K562 (cell line): ENCODE results near the gene ZNF787. TPM values are rescaled to one million over a fixed set of nuclear protein-coding genes. Genes with fewer than 3 reads are reported as not detected.

Source experiments
- ATAC-seq: fragments of 200-7000 bp; cut with Tn5 transposase; 3 replicates; pipeline ENCODE4 v1.9.1; 2020; ENCODE audit warnings: moderate library complexity
- BruUV-seq: library from RNA; stranded (reverse); fragments of 400-500 nt; replicated peaks from 2 replicates; lab custom pipeline; 2021; lab: Mats Ljungman, UMichigan
- CTCF ChIA-PET: fragments of 300-600 bp; formaldehyde crosslinking; extraction: SDS; loops from one replicate; lab custom pipeline; 2021; ENCODE audit warnings: low intra/inter-chr PET ratio; lab: Yijun Ruan, JAX
- POLR2A ChIA-PET: fragments of 300-600, 350-650 bp; sonication (Branson Sonifier 250); formaldehyde crosslinking; extraction: SDS; loops from one replicate; lab custom pipeline; 2021; ENCODE audit warnings: antibody characterized with exemption, inconsistent platforms; lab: Yijun Ruan, JAX
- DNase-seq, 4 experiments: peaks; one replicate each; pipeline versions ENCODE4 v3.0.0 to v3.0.0-alpha.2; 2011 to 2018; ENCODE audit warnings: low spot score in 3 of 4, mixed read lengths in 3 of 4; ENCODE audit errors: extremely low read depth in 1 of 4
- FAIRE-seq: peaks from 2 replicates; lab custom pipeline; 2011; peaks lifted over from hg19 to GRCh38; lab: Jason Lieb, UNC
- H2AFZ ChIP-seq: 2 replicates; pipeline ENCODE4 v1.6.0; 2011; ENCODE audit warnings: low read depth, low read length, control low read depth, inconsistent platforms
- H3K27ac ChIP-seq: fragments of 200-600 bp; 3 replicates; pipeline ENCODE4 v1.8.0; 2011; ENCODE audit warnings: low read depth, mild to moderate bottlenecking, control low read depth, inconsistent platforms, low read length, moderate library complexity, mixed read lengths; ENCODE audit errors: extremely low read depth
- H3K27me3 ChIP-seq, 2 experiments: fragments of 300-600 bp in 1 of 2; 2 replicates in 1 of 2; 3 replicates in 1 of 2; pipeline versions ENCODE4 v1.6.0 to v1.8.0; 2011; ENCODE audit warnings: inconsistent platforms in 2 of 2, low read length in 2 of 2, mild to moderate bottlenecking in 1 of 2, mixed read lengths in 1 of 2, moderate library complexity in 1 of 2; ENCODE audit not compliant: control insufficient read depth in 2 of 2, insufficient read depth in 2 of 2
- H3K36me3 ChIP-seq: fragments of 300-600 bp; 3 replicates; pipeline ENCODE4 v1.8.0; 2011; ENCODE audit warnings: mild to moderate bottlenecking, low read length, inconsistent platforms; ENCODE audit not compliant: control insufficient read depth, insufficient read depth
- H3K4me1 ChIP-seq, 2 experiments: fragments of 200-600 bp in 1 of 2; replicated peaks in 1 of 2; 2 replicates in 1 of 2; 3 replicates in 1 of 2; pipeline versions ENCODE4 v1.5.1 to v1.8.0; 2011; ENCODE audit warnings: inconsistent platforms in 2 of 2, low read length in 2 of 2, mild to moderate bottlenecking in 1 of 2, mixed read lengths in 1 of 2, moderate library complexity in 1 of 2; ENCODE audit not compliant: control insufficient read depth in 2 of 2, insufficient read depth in 2 of 2
- H3K4me2 ChIP-seq: 2 replicates; pipeline ENCODE4 v1.6.1; 2011; ENCODE audit warnings: low read length, control low read depth, inconsistent platforms, mixed read lengths; ENCODE audit not compliant: insufficient read depth
- H3K4me3 ChIP-seq: fragments of 200-600 bp; sonication (generic), shearing (Covaris generic); 2 replicates; pipeline ENCODE4 v1.5.1; 2016; ENCODE audit warnings: control low read depth, inconsistent platforms
- H3K79me2 ChIP-seq: fragments of 200-600 bp; 3 replicates; pipeline ENCODE4 v1.8.0; 2011; ENCODE audit warnings: low read length, inconsistent platforms; ENCODE audit not compliant: control insufficient read depth, insufficient read depth
- H3K9ac ChIP-seq, 2 experiments: 2 replicates each; pipeline versions ENCODE4 v1.6.0 to v1.6.1; 2011; ENCODE audit warnings: low read depth in 2 of 2, low read length in 2 of 2, control low read depth in 1 of 2, inconsistent platforms in 1 of 2, mild to moderate bottlenecking in 1 of 2, mixed read lengths in 1 of 2; ENCODE audit not compliant: insufficient read depth in 1 of 2
- H3K9me1 ChIP-seq: one replicate; pipeline ENCODE4 v1.6.0; 2011; ENCODE audit warnings: inconsistent platforms, mild to moderate bottlenecking, low read length, moderate library complexity; ENCODE audit not compliant: control insufficient read depth, insufficient read depth
- H3K9me3 ChIP-seq: replicated peaks from 2 replicates; pipeline ENCODE4 v1.5.1; 2011; ENCODE audit warnings: low read depth, low read length, inconsistent platforms; ENCODE audit not compliant: control insufficient read depth, insufficient read depth
- H4K20me1 ChIP-seq: replicated peaks from 2 replicates; pipeline ENCODE4 v1.6.1; 2011; ENCODE audit warnings: low read length, inconsistent platforms, mixed read lengths; ENCODE audit not compliant: control insufficient read depth, insufficient read depth
- BHLHE40 ChIP-seq: IDR thresholded peaks from 2 replicates; pipeline ENCODE4 v1.6.1; 2011; ENCODE audit warnings: low read length, improper control_type of control experiment
- FOXA1 ChIP-seq: fragments of 450-650 bp; IDR thresholded peaks from 2 replicates; pipeline ENCODE4 v1.6.1; 2016; ENCODE audit warnings: mild to moderate bottlenecking, borderline replicate concordance
- FOXK2 ChIP-seq, 2 experiments: fragments of 450-650 bp; IDR thresholded peaks in 1 of 2; conservative IDR thresholded peaks in 1 of 2; 2 replicates each; pipeline ENCODE4 v1.6.1; 2016; ENCODE audit warnings: low read depth in 2 of 2, mild to moderate bottlenecking in 1 of 2
- PHF21A ChIP-seq: fragments of 450-650 bp; IDR thresholded peaks from 2 replicates; pipeline ENCODE4 v1.6.1; 2017; ENCODE audit warnings: low read depth, borderline replicate concordance
- RBM22 ChIP-seq: fragments of 200-400 bp; formaldehyde crosslinking; IDR thresholded peaks from 2 replicates; pipeline ENCODE4 v1.6.1; 2018; ENCODE audit warnings: low read length, low read depth; ENCODE audit not compliant: poor library complexity, severe bottlenecking
- TAF15 ChIP-seq: fragments of 200-400 bp; formaldehyde crosslinking; IDR thresholded peaks from 2 replicates; pipeline ENCODE4 v1.6.1; 2017; ENCODE audit warnings: mild to moderate bottlenecking, low read depth, low read length, moderate library complexity
- ZNF197 ChIP-seq: fragments of 200-800 bp; sonication (Bioruptor generic); IDR thresholded peaks from 2 replicates; pipeline ENCODE4 v1.6.1; 2016; ENCODE audit warnings: low read depth, missing genetic modification characterization, missing compliant biosample characterization
- ZNF3 ChIP-seq: fragments of 250-450 bp; sonication (Bioruptor Pico); IDR thresholded peaks from 2 replicates; pipeline ENCODE4 v1.5.0; 2021; ENCODE audit warnings: mild to moderate bottlenecking, moderate library complexity
- WGBS: fragments of 100-300 bp; shearing (Covaris generic); methylation state at CpG from one replicate; pipeline ENCODE4 v1.1.6; 2016; ENCODE audit warnings: low coverage, mixed read lengths; ENCODE audit not compliant: insufficient coverage; ENCODE audit errors: missing lambda C conversion rate; 5-methylcytosine and 5-hydroxymethylcytosine counted together
- in situ Hi-C: fragments of 300-500 bp; cut with MboI; formaldehyde crosslinking; loops from 4 replicates; pipeline ENCODE4 v1.15.0; 2018; ENCODE audit warnings: inconsistent platforms, mixed read lengths
- intact Hi-C: fragments of 100-400 bp; cut with micrococcal nuclease; formaldehyde crosslinking; loops from 2 replicates; pipeline ENCODE4 v1.14.2; 2022
- polyA plus RNA-seq, 8 experiments: library from polyadenylated mRNA; depleted of rRNA in 4 of 8; stranded (reverse) in 5 of 8; unstranded in 3 of 8; fragments of >200 nt; fragmentation: Nextera tagmentation in 2 of 8; fragmentation: Illumina TruSeq in 1 of 8; extraction: Ambion mirVana in 2 of 8; extraction: Trizol in 1 of 8; gene quantifications; 2 replicates each; pipeline versions ENCODE4 v1.2.1 to v1.2.3, GENCODE V29; 2011 to 2014; ENCODE audit warnings: inconsistent platforms in 1 of 8, missing spikeins in 1 of 8
- total RNA-seq, 7 experiments: library from RNA; depleted of rRNA in 6 of 7; stranded (reverse); fragments of >200 nt in 6 of 7; fragmentation: Illumina TruSeq in 2 of 7; extraction: Trizol in 2 of 7; gene quantifications; 2 replicates each; pipeline versions ENCODE4 v1.2.1 to v1.2.3, GENCODE V29; 2011 to 2021; ENCODE audit warnings: low replicate concordance in 1 of 7
- TF ChIP-seq, protein P1 (sequence below), 2 experiments: fragments of 450-650 bp; formaldehyde crosslinking in 1 of 2; IDR thresholded peaks; 2 replicates each; pipeline versions ENCODE4 v1.4.0 to v1.6.1; 2014 to 2020; ENCODE audit warnings: mild to moderate bottlenecking in 2 of 2, borderline replicate concordance in 1 of 2, low read depth in 1 of 2
- TF ChIP-seq, protein P2 (sequence below): IDR thresholded peaks from 3 replicates; pipeline ENCODE4 v1.6.1; 2011; ENCODE audit warnings: borderline replicate concordance, mild to moderate bottlenecking; ENCODE audit not compliant: insufficient read length, insufficient read depth
- TF ChIP-seq, protein P3 (sequence below): sonication (generic); formaldehyde crosslinking; IDR thresholded peaks from 2 replicates; pipeline ENCODE4 v1.8.0; 2023; ENCODE audit warnings: mild to moderate bottlenecking, missing genetic modification reagents

ZNF787 gene
- total and polyA plus RNA-seq, 9 of the 15 experiments (the other 6 are each of a cell fraction or from before 2014, with no cell fraction given) = 0.45 to 77.6 (median 7.3) TPM

DNA sequence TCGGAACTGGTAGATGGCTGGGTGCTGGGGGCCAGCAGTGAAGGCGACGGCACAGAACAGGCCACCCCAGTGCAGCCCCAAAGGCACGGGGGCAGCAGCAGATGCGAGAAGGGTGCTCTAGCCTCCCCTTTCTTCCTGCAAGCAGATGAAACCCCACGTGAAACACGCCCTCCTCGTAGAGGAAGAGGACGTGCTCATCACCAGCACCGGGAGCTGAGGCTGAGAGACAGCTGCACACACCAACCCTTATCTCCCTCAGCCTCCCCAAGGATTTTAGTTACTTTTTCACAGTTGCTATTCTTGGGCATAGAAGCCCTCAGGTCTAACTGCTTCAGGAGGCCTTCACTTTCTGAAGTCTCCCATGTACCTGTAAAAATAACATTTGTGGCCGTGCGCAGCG lies 11.9 kb downstream of the ZNF787 start:
- H3K9ac ChIP-seq = no peak overlapping the region
- POLR2A ChIA-PET = no interaction called here
- no peak overlapping the region for H3K27ac ChIP-seq
- peaks cover 4% of the 10 kb centered on the region; the same call in 1 of the 2 replicates for H3K9me3 ChIP-seq
- H3K4me2 ChIP-seq = no peak overlapping the region
- FAIRE-seq (no peak), ATAC-seq (no peak), DNase-seq (no peak)
- CTCF ChIA-PET = no interaction called here
- H3K79me2 ChIP-seq = peaks cover 97% of the 10 kb centered on the region
- no TSS peak for BruUV-seq
- in situ Hi-C loops = no loop called here
- peaks cover 56% of the 10 kb centered on the region for H3K36me3 ChIP-seq
- no peak overlapping the region for H2AFZ ChIP-seq
- no peaks in the 10 kb centered on the region for H3K27me3 ChIP-seq
- 90% methylated on average over 13 of the region's 13 CpGs for WGBS
- peaks cover 9% of the 10 kb centered on the region for H3K9me1 ChIP-seq
- intact Hi-C loops = no loop called here
- peaks cover 18% of the 10 kb centered on the region for H4K20me1 ChIP-seq
- no peak overlapping the region for H3K4me3 ChIP-seq
- H3K4me1 ChIP-seq = peaks cover 8 to 55% of the 10 kb centered on the region in 2 experiments; a peak in 3 of 5 replicates
- TF ChIP-seq RBM22 (no peak), ZNF3 (no peak), PHF21A (no peak), ZNF197 (CRISPR knock-in tag) (no peak), TAF15 (no peak), FOXA1 (no peak), FOXK2 (conservative IDR thresholded peaks at IDR 0.05 in 1 of 2, IDR thresholded peaks at IDR 0.05 in 1 of 2; ENCODE audit: low read depth in 2 of 2) (no peak), BHLHE40 (no peak)
- TF ChIP-seq, protein P1, sequence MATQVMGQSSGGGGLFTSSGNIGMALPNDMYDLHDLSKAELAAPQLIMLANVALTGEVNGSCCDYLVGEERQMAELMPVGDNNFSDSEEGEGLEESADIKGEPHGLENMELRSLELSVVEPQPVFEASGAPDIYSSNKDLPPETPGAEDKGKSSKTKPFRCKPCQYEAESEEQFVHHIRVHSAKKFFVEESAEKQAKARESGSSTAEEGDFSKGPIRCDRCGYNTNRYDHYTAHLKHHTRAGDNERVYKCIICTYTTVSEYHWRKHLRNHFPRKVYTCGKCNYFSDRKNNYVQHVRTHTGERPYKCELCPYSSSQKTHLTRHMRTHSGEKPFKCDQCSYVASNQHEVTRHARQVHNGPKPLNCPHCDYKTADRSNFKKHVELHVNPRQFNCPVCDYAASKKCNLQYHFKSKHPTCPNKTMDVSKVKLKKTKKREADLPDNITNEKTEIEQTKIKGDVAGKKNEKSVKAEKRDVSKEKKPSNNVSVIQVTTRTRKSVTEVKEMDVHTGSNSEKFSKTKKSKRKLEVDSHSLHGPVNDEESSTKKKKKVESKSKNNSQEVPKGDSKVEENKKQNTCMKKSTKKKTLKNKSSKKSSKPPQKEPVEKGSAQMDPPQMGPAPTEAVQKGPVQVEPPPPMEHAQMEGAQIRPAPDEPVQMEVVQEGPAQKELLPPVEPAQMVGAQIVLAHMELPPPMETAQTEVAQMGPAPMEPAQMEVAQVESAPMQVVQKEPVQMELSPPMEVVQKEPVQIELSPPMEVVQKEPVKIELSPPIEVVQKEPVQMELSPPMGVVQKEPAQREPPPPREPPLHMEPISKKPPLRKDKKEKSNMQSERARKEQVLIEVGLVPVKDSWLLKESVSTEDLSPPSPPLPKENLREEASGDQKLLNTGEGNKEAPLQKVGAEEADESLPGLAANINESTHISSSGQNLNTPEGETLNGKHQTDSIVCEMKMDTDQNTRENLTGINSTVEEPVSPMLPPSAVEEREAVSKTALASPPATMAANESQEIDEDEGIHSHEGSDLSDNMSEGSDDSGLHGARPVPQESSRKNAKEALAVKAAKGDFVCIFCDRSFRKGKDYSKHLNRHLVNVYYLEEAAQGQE (IDR thresholded peaks at IDR 0.05; ENCODE audit: borderline replicate concordance) = no peak
- TF ChIP-seq, protein P1 (CRISPR knock-in tag; IDR thresholded peaks at IDR 0.05; ENCODE audit: low read depth) = no peak
- TF ChIP-seq, protein P2, sequence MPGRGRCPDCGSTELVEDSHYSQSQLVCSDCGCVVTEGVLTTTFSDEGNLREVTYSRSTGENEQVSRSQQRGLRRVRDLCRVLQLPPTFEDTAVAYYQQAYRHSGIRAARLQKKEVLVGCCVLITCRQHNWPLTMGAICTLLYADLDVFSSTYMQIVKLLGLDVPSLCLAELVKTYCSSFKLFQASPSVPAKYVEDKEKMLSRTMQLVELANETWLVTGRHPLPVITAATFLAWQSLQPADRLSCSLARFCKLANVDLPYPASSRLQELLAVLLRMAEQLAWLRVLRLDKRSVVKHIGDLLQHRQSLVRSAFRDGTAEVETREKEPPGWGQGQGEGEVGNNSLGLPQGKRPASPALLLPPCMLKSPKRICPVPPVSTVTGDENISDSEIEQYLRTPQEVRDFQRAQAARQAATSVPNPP = no peak
- TF ChIP-seq, protein P3, sequence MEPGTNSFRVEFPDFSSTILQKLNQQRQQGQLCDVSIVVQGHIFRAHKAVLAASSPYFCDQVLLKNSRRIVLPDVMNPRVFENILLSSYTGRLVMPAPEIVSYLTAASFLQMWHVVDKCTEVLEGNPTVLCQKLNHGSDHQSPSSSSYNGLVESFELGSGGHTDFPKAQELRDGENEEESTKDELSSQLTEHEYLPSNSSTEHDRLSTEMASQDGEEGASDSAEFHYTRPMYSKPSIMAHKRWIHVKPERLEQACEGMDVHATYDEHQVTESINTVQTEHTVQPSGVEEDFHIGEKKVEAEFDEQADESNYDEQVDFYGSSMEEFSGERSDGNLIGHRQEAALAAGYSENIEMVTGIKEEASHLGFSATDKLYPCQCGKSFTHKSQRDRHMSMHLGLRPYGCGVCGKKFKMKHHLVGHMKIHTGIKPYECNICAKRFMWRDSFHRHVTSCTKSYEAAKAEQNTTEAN = no peak
